WTC11 (cell line): Measurements from ENCODE around the gene RNF181. TPM values are rescaled to one million over a fixed set of nuclear protein-coding genes. Genes with fewer than 3 reads are reported as not detected.

Experiments used
- ATAC-seq: fragments of 200-7000 bp; cut with Tn5 transposase; 2 replicates; pipeline ENCODE4 v1.10.0; 2021; ENCODE audit warnings: mild to moderate bottlenecking, moderate library complexity
- CTCF ChIA-PET: fragments of 300-600 bp; sonication (Branson Sonifier 250); formaldehyde crosslinking; loops from one replicate; lab custom pipeline; 2021; ENCODE audit warnings: antibody characterized with exemption; lab: Charles Lee
- POLR2A ChIA-PET: fragments of 350-600 bp; sonication (Branson Sonifier 250); formaldehyde crosslinking; loops from one replicate; lab custom pipeline; 2021; ENCODE audit warnings: antibody characterized with exemption; lab: Charles Lee
- DNase-seq: peaks from one replicate; pipeline ENCODE4 v3.0.0; 2021; ENCODE audit warnings: low spot score
- H3K27ac Mint-ChIP-seq: 2 replicates; pipeline ENCODE4 v1.8.0; 2021; ENCODE audit warnings: mixed read lengths
- H3K27me3 Mint-ChIP-seq: 2 replicates; pipeline ENCODE4 v1.8.0; 2021; ENCODE audit warnings: low read depth, mild to moderate bottlenecking, moderate library complexity, mixed read lengths
- H3K36me3 Mint-ChIP-seq: 2 replicates; pipeline ENCODE4 v1.8.0; 2021; ENCODE audit warnings: mixed read lengths
- H3K4me1 Mint-ChIP-seq: 2 replicates; pipeline ENCODE4 v1.8.0; 2022; ENCODE audit warnings: mixed read lengths
- H3K4me3 Mint-ChIP-seq: 2 replicates; pipeline ENCODE4 v1.8.0; 2021; ENCODE audit warnings: mild to moderate bottlenecking, moderate library complexity, mixed read lengths
- H3K9me3 Mint-ChIP-seq: 2 replicates; pipeline ENCODE4 v1.8.0; 2021; ENCODE audit warnings: mixed read lengths
- AR ChIP-seq: fragments of 250-450 bp; sonication (Bioruptor Pico); IDR thresholded peaks from 2 replicates; pipeline ENCODE4 v1.9.0; 2021; ENCODE audit warnings: mild to moderate bottlenecking
- ATF3 ChIP-seq: sonication (generic); formaldehyde crosslinking; conservative IDR thresholded peaks from 2 replicates; pipeline ENCODE4 v1.8.1; 2022; ENCODE audit warnings: mild to moderate bottlenecking, missing genetic modification reagents
- CREB1 ChIP-seq: sonication (generic); formaldehyde crosslinking; IDR thresholded peaks from 2 replicates; pipeline ENCODE4 v1.8.0; 2023; ENCODE audit warnings: mild to moderate bottlenecking, missing genetic modification reagents
- E2F1 ChIP-seq: sonication (generic); formaldehyde crosslinking; IDR thresholded peaks from 2 replicates; pipeline ENCODE4 v1.8.0; 2022; ENCODE audit warnings: mild to moderate bottlenecking, missing genetic modification reagents
- ELF4 ChIP-seq: sonication (generic); formaldehyde crosslinking; IDR thresholded peaks from 2 replicates; pipeline ENCODE4 v1.8.1; 2022; ENCODE audit warnings: low read depth, mild to moderate bottlenecking, moderate library complexity, missing genetic modification reagents
- ERG ChIP-seq: fragments of 250-450 bp; sonication (Bioruptor Pico); IDR thresholded peaks from 2 replicates; pipeline ENCODE4 v1.8.0; 2021; ENCODE audit warnings: mild to moderate bottlenecking
- FOXJ3 ChIP-seq: sonication (generic); formaldehyde crosslinking; IDR thresholded peaks from 2 replicates; pipeline ENCODE4 v1.9.0; 2021; ENCODE audit warnings: missing genetic modification reagents, mild to moderate bottlenecking, borderline replicate concordance
- FOXK1 ChIP-seq: sonication (generic); formaldehyde crosslinking; IDR thresholded peaks from 2 replicates; pipeline ENCODE4 v1.8.0; 2022; ENCODE audit warnings: mild to moderate bottlenecking, moderate library complexity, missing genetic modification reagents
- FOXP4 ChIP-seq: sonication (generic); formaldehyde crosslinking; IDR thresholded peaks from 2 replicates; pipeline ENCODE4 v1.8.0; 2022; ENCODE audit warnings: mild to moderate bottlenecking, missing genetic modification reagents
- HMGXB4 ChIP-seq: sonication (generic); formaldehyde crosslinking; IDR thresholded peaks from 2 replicates; pipeline ENCODE4 v1.8.1; 2023; ENCODE audit warnings: mild to moderate bottlenecking, moderate library complexity, missing genetic modification reagents
- MXD4 ChIP-seq: fragments of 250-450 bp; sonication (Bioruptor Pico); IDR thresholded peaks from 2 replicates; pipeline ENCODE4 v1.8.0; 2021; ENCODE audit warnings: mild to moderate bottlenecking, moderate library complexity, borderline replicate concordance
- NR3C1 ChIP-seq: sonication (generic); formaldehyde crosslinking; conservative IDR thresholded peaks from 2 replicates; pipeline ENCODE4 v1.8.1; 2023; ENCODE audit warnings: low read depth, mild to moderate bottlenecking, missing genetic modification reagents
- PRRX2 ChIP-seq: fragments of 250-450 bp; sonication (Bioruptor Pico); IDR thresholded peaks from 2 replicates; pipeline ENCODE4 v1.8.0; 2021; ENCODE audit warnings: mild to moderate bottlenecking
- TEAD4 ChIP-seq: sonication (generic); formaldehyde crosslinking; IDR thresholded peaks from 2 replicates; pipeline ENCODE4 v1.8.0; 2022; ENCODE audit warnings: mild to moderate bottlenecking, missing genetic modification reagents
- TP53 ChIP-seq: sonication (generic); formaldehyde crosslinking; IDR thresholded peaks from 2 replicates; pipeline ENCODE4 v1.8.1; 2023; ENCODE audit warnings: mild to moderate bottlenecking, missing genetic modification reagents
- ZBTB43 ChIP-seq: sonication (generic); formaldehyde crosslinking; IDR thresholded peaks from 2 replicates; pipeline ENCODE4 v1.8.1; 2023; ENCODE audit warnings: mild to moderate bottlenecking, missing genetic modification reagents
- ZNF219 ChIP-seq: sonication (generic); formaldehyde crosslinking; IDR thresholded peaks from 2 replicates; pipeline ENCODE4 v1.8.0; 2023; ENCODE audit warnings: missing genetic modification reagents, mild to moderate bottlenecking, borderline replicate concordance
- ZNF263 ChIP-seq: sonication (generic); formaldehyde crosslinking; IDR thresholded peaks from 2 replicates; pipeline ENCODE4 v1.8.1; 2022; ENCODE audit warnings: low read depth, mild to moderate bottlenecking, moderate library complexity, missing genetic modification reagents
- ZNF281 ChIP-seq: sonication (generic); formaldehyde crosslinking; IDR thresholded peaks from 2 replicates; pipeline ENCODE4 v1.8.0; 2023; ENCODE audit warnings: mild to moderate bottlenecking, missing genetic modification reagents
- total RNA-seq: library from RNA; stranded (reverse); gene quantifications from 3 replicates; pipeline ENCODE4 v1.2.3, GENCODE V29; 2021

The RNF181 gene
- total RNA-seq, 1 experiment from 2014 or later, result 95.4 TPM

GRCh38 chr2:85589181-85589580 is 6.4 kb upstream of the RNF181 start (continued):
- no peak for TF ChIP-seq ZNF281 (CRISPR knock-in tag)
- TF ChIP-seq, all 79 proteins: peak for 0

- Mint-ChIP-seq H3K4me3 (no peak overlapping the region), H3K27ac (no peak overlapping the region), H3K27me3 (peaks cover 25% of the 10 kb centered on the region), H3K36me3 (no peaks in the 10 kb centered on the region), H3K9me3 (no peaks in the 10 kb centered on the region), H3K4me1 (peaks cover 16% of the 10 kb centered on the region)
- no peak for DNase-seq
- ChIA-PET POLR2A (interaction anchor here (1.0 kb wide), 2 partner anchors 10 to 13 kb away, joined by 3 to 9 read pairs; partner anchors contain the start of gene VAMP8), CTCF (no interaction called here)
- no peak for ATAC-seq
- TF ChIP-seq FOXP4 (no peak), FOXK1 (CRISPR knock-in tag) (no peak), ATF3 (CRISPR knock-in tag) (no peak), MXD4 (CRISPR knock-in tag) (no peak), TP53 (CRISPR knock-in tag) (no peak), ERG (CRISPR knock-in tag) (no peak), CREB1 (CRISPR knock-in tag) (no peak), ZNF263 (CRISPR knock-in tag) (no peak), PRRX2 (CRISPR knock-in tag) (no peak), E2F1 (CRISPR knock-in tag) (no peak), ZBTB43 (CRISPR knock-in tag) (no peak), HMGXB4 (no peak), ELF4 (CRISPR knock-in tag) (no peak), TEAD4 (CRISPR knock-in tag) (no peak), AR (CRISPR knock-in tag) (no peak), FOXJ3 (CRISPR knock-in tag) (no peak), ZNF219 (CRISPR knock-in tag) (no peak), NR3C1 (no peak)
These were observed 5.4 kb upstream of the RNF181 start for GRCh38 chr2:85589982-85590791.
